Measurements from ENCODE around the gene MTSS2.

Gene MTSS2

GRCh38 chr16:70687102-70687511, 1.3 kb upstream of the MTSS2 start:
- no peaks in the 10 kb centered on the region for H3K4me1 Mint-ChIP-seq
- peaks cover 1% of the 10 kb centered on the region for H3K36me3 Mint-ChIP-seq
- no peaks in the 10 kb centered on the region for H3K9me3 Mint-ChIP-seq
- H3K4me3 Mint-ChIP-seq, result peak overlapping the region; percentile 58
- peaks cover 1% of the 10 kb centered on the region for H3K27me3 Mint-ChIP-seq
- H3K27ac Mint-ChIP-seq, result no peak overlapping the region

DNA sequence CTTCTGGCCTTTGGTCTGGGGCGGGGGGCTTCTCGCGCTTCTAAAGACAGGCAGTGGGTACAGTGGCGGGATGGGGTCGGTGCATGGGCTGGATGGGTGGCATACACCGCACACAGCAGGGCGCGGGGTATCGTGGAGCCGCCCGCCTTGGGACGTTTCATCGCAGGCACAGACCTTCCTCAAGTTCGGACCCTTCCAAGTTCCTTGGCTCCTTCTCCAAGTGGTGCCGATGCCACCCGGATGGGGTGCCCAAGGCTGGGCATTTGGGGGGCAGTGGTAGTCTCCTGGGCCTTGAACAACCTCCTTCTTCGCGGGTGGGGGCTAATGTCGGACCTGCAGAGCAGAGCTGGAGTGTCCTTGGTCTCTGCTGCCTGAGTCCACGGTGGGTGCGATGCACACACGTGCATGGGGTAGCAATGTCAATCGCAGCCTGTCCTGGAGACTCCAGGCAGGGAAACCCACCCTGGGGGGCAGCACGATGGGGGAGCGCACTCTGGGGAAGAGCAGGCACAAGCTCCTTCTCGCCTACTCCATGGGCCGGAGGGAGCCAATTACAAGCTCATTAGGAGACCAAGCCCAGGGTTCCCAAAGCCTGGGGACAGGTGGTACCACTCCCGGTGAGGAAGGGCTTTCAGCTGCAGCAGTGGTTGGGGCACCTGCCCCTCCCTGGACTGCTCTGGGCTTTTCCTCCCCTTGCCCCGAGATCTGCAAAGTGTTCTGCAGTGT, 686 bp upstream of the MTSS2 start:
- Mint-ChIP-seq H3K9me3 (no peaks in the 10 kb centered on the region), H3K36me3 (peaks cover 1% of the 10 kb centered on the region), H3K27me3 (peaks cover 1% of the 10 kb centered on the region), H3K4me3 (peak overlapping the region; percentile 42), H3K27ac (no peak overlapping the region), H3K4me1 (no peaks in the 10 kb centered on the region)

DNA sequence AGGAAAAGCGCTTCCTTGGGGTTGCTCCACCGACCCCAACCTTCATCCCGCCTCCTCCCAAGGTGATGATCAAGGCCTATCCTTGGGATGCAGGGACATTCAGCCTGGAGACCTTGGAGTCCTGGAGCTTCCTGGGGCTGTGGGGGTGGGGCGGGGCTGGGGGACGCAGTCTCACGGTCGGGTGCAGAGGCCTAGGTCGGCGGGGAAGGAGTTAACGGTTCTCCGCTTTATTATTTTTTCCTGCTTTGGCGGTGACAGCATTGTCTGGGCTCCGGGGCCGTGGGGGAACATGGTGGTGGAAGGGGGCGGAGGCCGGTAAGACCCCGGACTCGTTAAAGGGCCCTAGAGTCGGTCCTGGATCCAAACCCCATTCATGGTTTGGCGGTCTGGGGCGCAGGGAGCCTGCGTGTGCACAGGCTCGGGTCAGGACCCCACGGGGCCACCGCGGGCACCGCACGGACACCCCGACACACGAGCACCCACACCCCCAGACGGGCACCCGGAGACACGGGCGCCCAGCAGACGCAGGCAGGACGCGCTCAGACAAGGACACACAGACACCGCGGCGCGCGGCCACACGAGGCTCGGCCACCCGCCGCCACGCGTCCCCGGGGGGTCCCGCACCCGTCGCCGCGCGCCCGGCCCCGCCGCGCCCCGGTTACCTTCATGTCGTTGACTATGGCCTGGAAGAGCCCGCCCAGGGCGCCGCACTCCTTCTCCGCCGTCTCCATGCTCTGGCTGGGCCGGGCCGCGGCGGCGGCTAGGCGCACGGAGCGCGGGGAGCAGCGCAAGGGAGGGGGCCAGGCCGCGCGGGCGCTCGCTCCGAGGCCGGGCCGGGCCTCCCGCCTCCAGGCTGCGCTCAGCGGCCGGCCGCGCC, 554 bp downstream of the MTSS2 start:
- no peak overlapping the region for H3K27ac Mint-ChIP-seq
- peak overlapping the region; percentile 73 for H3K4me3 Mint-ChIP-seq
- H3K4me1 Mint-ChIP-seq, result no peaks in the 10 kb centered on the region
- peaks cover 1% of the 10 kb centered on the region for H3K36me3 Mint-ChIP-seq
- H3K9me3 Mint-ChIP-seq, result no peaks in the 10 kb centered on the region
- peaks cover 1% of the 10 kb centered on the region for H3K27me3 Mint-ChIP-seq

GRCh38 chr16:70684146-70685060, 1.4 kb downstream of the MTSS2 start:
- Mint-ChIP-seq H3K4me3 (peak overlapping the region; percentile 73), H3K27me3 (peaks cover 1% of the 10 kb centered on the region)

GRCh38 chr16:70683146-70683944, 2.5 kb downstream of the MTSS2 start:
- H3K27ac Mint-ChIP-seq, result no peak overlapping the region

More at GRCh38 chr16:70684146-70685060, 1.4 kb downstream of the MTSS2 start:
- no peaks in the 10 kb centered on the region for H3K9me3 Mint-ChIP-seq
- no peaks in the 10 kb centered on the region for H3K4me1 Mint-ChIP-seq
- peaks cover 1% of the 10 kb centered on the region for H3K36me3 Mint-ChIP-seq
- no peak overlapping the region for H3K27ac Mint-ChIP-seq

DNA sequence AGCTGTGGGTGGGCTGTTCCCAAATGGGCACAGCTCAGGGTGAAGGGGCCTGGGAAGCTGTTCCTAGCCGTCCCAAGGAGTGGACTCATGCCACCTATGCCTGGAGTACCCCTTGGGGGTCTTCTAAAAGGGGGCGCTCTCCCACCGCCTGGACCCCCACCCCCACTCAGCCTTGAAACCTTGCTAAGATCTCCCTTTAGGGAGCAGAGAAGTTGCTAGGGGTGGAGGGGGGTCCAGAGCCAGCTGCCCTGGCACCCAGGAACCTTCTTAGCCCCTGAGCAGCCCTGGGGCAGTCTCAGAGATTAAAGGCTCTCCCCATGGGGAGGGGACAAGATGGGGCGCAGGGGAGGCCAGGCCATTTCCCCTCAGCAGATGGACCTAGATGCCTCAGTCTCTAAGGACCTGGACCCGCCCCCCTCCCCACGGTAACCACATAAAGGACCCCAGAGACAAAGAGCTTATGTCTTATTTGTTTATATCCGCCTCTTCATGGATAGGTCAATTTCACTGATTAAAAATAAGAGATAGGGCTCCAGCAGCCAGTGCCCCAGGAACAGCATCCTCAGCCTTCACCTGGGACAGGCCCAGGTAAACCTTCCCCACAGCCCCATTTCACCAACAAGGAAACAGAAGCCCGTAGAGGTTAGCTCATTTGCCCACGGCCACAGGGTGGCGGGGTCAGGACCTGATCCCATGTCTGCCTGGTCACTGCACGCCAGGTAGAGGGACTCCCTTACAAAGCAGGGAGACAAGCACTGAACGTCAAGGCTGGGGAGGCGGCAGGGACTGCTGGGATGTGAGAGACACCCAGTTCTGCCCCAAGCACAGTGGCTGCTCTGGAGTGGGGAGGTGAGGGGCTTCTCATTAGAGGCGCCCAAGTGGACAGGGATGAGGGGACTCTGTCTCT, 3.4 kb downstream of the MTSS2 start:
- no peak overlapping the region for H3K4me3 Mint-ChIP-seq
- peaks cover 1% of the 10 kb centered on the region for H3K27me3 Mint-ChIP-seq
- H3K4me1 Mint-ChIP-seq, result no peaks in the 10 kb centered on the region
- H3K36me3 Mint-ChIP-seq, result peaks cover 1% of the 10 kb centered on the region
- H3K9me3 Mint-ChIP-seq, result no peaks in the 10 kb centered on the region
- H3K27ac Mint-ChIP-seq, result no peak overlapping the region

More at GRCh38 chr16:70683146-70683944, 2.5 kb downstream of the MTSS2 start:
- no peaks in the 10 kb centered on the region for H3K9me3 Mint-ChIP-seq
- H3K4me3 Mint-ChIP-seq, result no peak overlapping the region
- H3K27me3 Mint-ChIP-seq, result peaks cover 1% of the 10 kb centered on the region
- no peaks in the 10 kb centered on the region for H3K4me1 Mint-ChIP-seq
- peaks cover 1% of the 10 kb centered on the region for H3K36me3 Mint-ChIP-seq

DNA sequence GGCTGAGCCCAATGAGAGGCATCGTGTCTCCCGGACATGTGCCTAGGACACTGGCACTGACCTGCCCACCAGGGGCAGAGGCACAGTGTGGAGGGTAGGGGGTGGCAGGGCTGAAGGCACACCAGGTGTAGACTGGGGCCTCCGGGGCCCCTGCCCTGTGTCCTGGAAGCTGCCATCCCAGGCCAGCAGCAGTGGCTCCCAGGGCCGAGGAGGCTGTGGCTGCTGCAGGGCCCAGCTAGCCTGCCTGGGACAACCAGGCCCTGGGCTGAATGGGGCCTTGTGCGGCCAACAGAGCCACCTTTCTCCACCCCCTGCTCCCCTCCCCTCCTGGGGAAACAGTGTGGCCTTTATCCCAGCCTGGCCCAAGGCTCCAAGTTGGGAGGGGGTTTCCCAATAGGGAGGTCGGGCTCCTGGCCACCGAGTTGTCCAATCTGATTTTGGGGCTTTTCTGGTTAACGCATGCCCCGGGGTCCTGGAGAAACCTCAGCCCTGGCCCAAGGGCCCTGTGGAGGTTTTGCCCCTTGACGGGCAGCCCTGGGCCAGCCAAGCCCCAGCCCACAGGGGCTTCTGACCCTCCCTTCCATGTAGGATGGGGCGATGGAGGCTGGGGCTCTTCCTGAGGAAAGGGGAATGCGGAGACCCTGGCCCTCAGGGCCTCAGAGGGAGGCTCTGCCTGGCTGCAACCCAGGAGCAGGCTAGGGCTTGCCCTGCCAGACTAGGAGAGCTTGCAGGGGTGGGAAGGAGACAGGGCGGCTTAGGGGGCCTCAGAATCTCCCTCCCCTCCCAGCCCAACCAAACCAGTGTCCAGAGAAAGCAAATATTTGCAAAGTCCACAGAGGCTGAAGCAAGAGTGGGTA, 4.2 kb downstream of the MTSS2 start:
- Mint-ChIP-seq H3K36me3 (no peaks in the 10 kb centered on the region), H3K27me3 (peaks cover 1% of the 10 kb centered on the region), H3K27ac (no peak overlapping the region), H3K9me3 (no peaks in the 10 kb centered on the region), H3K4me1 (no peaks in the 10 kb centered on the region), H3K4me3 (no peak overlapping the region)

GRCh38 chr16:70680495-70681381, 5.1 kb downstream of the MTSS2 start:
- no peaks in the 10 kb centered on the region for H3K9me3 Mint-ChIP-seq
- H3K27ac Mint-ChIP-seq, result no peak overlapping the region
- no peaks in the 10 kb centered on the region for H3K36me3 Mint-ChIP-seq
- H3K27me3 Mint-ChIP-seq, result peaks cover 1% of the 10 kb centered on the region
- H3K4me3 Mint-ChIP-seq, result no peak overlapping the region
- H3K4me1 Mint-ChIP-seq, result no peaks in the 10 kb centered on the region

DNA sequence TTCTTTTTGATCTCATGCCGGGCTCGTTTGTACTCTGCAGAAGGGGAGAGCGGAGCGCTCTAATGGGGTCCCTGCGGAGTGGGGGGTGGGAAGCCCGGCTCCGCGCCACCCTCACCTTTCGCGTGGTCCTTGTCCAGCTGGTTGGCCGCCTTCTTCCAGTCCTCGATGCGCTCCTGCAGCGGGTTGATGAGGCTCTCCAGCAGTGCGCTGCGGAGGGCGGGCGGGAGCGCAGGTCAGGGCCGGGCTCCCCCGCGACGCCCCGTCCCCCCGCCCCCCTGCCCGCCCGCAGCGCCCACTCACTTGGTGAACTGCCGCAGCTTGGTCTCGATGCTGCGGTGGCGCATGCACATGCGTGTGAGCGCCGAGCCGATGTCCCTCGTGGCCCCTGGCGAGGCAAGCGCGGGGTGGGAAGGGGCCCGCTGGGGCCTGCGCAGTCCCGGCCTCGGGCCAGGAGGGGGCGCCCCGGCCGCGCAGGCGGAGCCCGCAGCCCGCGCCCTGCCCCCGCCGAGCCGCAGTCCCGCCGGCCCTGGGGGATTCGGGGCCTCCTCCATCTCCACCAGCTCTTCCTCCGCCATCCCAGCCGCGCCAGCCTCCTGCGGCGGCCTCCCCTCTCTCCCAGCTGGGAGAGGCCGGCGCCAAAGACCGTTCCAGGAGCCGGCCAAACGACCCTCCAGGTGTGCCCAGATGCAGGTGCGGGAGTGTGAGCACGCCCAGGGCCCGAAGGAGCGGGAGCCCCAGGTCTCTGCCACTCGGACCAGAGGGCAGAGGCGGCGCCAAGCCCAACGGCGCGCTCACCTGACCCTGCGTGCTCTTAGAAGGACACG, 6.0 kb downstream of the MTSS2 start:
- Mint-ChIP-seq H3K27ac (no peak overlapping the region), H3K36me3 (no peaks in the 10 kb centered on the region)

DNA sequence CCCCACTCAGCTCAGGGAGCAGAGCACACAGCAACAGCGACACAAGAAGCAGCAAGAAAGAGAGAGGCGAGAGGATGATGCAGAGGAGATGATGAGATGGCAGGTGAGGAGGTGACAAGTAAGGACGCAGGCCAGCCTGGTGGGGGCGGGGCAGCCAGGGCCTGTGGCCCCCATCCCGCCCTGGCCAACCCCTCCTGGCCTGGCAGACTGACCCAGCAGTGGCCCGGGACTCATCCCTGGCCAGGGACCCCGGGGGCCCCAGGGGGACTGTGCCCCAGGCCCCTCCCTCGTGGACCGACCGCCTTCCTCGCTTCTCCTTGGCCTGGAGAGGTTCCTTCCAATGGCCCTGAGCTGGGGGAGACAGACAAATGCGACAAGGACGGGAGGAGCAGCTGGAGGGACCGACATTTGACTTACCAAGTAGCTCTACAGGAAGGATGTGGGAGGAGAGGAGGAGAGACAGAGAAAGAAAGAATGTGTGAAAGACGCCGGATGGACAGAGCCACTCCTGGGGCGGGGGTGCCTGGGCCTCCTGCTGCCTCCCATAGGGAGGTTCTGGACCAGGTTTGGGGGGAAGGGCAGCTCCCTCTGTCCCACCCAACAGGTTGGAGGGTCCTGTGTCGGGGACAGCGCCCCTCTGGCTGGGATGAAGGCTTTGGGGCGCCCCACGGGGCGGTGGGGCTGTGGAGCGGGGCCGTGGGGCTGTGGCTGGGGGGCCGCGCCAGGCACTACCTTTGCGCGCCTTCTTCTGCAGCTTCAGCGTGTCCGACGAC, 6.8 kb downstream of the MTSS2 start:
- peak overlapping the region; percentile 62 for H3K27ac Mint-ChIP-seq
- no peak overlapping the region for H3K4me3 Mint-ChIP-seq
- no peaks in the 10 kb centered on the region for H3K9me3 Mint-ChIP-seq
- no peaks in the 10 kb centered on the region for H3K4me1 Mint-ChIP-seq
- no peaks in the 10 kb centered on the region for H3K36me3 Mint-ChIP-seq
- no peaks in the 10 kb centered on the region for H3K27me3 Mint-ChIP-seq

More for the DNA sequence above, 6.0 kb downstream of the MTSS2 start:
- Mint-ChIP-seq H3K4me1 (no peaks in the 10 kb centered on the region), H3K9me3 (no peaks in the 10 kb centered on the region), H3K4me3 (no peak overlapping the region), H3K27me3 (peaks cover 1% of the 10 kb centered on the region)
